Measurements from ENCODE around the gene C1orf21.

C1orf21 gene

DNA sequence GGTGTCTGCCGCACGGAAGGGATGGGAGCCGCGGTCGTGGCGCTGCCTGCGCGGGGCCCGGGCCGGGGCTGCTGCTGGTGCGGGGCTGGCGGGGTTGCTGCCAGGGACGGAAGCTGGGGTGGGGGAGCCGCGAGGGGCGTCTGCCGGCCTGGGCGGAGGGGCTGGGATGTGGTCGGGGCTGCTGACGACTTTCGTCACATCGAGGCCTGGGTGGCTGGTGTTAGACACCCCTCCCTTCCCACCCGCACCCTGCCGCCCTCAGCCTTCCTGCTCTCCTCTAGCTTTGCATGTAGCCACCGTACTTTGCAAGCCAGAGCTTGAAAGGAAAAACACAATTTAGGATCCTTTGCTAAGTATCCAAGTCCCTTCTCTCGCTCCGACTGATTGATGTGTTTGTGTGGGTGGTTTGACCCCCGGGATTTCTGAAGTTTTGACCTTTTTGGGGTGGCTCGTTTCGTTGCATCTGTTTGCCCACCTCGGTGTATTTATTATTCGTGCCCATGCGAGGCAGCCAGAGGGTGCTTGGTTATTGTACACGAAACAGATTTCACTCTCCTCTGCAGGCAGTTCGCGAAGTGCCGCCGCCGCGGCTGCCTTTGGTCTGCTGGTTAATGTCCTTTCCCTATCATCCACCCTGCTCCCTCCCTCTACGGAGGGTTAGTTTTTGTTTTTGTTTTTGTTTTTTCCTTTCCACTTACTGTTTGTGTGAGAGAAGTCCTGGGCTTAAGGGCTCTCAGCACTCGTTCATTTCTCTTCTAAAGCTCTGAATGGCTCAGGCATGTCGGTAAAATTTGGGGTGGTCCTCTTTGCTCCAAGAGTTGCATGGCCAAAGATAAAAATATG is 868 bp downstream of the C1orf21 start:
- DNase-seq = peak; percentile 52

DNA sequence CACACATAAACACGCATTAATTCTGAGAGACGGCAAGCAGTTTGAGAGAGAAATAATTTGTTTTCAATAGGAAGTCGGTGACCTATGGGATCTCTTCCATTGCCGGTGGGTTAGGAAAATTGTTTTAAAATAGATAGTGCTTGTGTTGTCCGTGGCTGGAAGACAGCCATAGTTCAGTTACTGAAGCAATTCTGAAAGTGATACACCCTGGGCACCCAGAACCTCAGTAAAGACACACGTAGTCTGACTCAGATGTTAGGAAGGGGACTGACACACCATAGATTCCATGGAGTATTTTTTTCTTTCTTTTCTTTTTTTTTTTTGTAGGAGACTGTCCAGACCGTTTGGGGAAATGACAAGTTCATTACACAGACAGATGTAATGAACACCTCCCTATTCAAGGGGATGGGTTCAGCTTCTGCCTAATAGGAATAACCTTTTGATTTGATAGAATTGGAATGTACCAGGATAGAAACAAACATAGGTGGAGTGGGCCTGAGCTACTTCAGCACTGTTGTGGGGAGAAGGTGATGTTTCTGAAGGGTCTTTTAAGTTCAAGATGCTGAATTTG is 1.6 kb downstream of the C1orf21 start:
- peak; percentile 36 for DNase-seq

DNA sequence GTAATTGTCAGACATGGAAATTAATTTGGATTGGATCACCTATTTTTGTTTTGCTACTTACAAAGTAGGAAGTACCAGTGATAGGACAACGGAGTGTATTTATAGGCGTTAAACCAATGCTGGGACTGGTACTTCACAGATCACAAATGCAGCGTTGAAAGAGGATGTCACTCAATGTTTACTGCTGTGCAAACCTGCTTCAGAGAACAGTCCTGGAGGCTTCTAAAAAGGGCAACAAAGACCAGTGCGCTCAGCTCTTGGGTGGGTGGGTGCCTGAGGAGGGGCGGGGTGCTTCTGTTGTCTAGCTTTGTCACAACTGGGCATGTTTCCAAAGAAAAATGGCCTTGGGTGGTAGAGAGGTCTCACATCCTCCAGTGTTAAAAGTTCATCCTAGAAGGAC is 2.1 kb downstream of the C1orf21 start:
- no peak for DNase-seq

DNA sequence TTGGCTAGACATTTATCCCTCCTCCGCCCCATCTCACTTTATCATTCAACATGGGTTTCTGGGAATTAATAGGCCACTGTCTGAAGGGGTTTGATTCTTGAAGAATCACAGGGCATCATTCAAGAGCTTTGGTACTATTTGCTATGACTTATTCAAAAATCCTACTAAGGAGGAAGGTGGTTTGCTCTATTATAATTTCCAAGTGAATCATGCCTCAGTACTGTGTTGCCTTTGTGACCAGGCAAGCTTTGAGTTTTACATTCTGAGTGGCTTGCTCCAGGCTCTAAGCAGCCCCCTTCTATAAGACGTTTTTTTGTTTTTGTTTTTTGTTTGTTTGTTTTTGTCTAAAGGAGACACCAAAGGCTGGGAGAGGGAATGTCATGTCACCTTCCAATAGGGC is 2.6 kb downstream of the C1orf21 start:
- DNase-seq = no peak

DNA sequence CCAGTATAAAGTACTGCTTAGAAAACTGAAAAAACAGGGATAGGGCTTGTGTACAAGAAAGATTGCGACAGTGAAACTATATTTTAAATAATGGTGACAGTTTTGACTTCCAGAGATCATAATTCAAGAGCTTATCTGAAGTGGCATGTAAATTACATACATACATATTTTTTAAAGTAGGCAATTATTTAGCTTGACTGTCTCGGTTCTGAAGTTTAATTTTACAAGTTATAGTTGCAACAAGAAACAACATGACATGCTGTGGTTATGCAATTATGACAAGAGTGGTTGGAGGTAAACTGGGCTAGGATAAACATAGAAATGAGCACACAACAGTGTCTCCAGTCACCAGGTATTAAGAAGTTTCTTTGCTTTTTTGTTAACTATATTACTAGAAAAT is 4.1 kb downstream of the C1orf21 start:
- DNase-seq = no peak

DNA sequence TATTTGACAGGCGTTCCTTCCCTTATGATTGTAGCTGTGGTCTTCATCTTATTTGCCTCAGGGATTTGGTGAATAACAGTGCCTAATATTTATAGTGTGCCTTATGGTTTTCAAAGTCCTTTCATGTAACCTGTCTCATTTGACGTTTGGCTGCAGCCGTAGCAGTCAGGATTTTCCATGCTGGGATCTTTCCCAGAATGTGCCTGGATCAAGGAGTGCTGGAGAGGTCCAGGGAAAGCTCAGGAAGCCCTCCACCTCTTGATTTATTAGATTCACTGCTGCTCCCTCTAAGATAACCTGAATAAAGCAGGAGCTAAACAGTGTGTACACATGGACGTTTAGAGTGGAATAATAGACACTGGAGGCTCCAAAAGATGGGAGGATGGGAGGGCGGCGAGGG is 5.2 kb downstream of the C1orf21 start:
- no peak for DNase-seq

DNA sequence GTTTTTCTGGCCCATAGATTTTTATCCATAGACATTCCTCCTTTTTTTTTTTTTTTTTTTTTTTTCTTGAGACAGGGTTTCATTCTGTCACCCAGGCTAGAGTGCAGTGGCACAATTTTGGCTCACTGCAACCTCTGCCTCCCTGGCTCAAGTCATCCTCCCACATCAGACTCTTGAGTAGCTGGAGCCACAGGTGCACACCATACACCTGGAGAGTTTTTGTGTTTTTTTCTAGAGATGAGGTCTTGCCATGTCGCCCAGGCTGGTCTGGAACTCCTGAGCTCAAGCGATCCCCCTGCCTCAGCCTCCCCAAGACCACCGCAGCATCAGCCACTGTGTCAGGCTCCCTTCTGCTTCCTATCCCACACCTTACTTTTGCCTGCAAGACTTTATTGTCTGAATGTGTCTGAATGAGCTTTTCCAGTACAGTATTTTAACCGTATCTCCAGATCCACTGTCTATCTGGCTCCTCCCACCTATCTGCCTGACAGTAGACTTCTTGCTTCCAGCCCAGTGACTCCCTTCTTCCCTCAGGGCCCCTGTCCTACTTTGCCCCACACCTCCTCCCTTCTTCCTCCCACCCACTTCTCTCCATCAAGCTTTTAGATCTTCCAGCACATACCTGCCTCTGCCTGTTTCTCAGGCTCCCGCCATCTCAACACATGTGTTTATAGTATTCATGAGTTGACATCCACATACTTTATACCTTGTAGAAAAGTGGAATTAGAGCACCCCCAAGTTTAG is 6.1 kb downstream of the C1orf21 start:
- no peak for DNase-seq

DNA sequence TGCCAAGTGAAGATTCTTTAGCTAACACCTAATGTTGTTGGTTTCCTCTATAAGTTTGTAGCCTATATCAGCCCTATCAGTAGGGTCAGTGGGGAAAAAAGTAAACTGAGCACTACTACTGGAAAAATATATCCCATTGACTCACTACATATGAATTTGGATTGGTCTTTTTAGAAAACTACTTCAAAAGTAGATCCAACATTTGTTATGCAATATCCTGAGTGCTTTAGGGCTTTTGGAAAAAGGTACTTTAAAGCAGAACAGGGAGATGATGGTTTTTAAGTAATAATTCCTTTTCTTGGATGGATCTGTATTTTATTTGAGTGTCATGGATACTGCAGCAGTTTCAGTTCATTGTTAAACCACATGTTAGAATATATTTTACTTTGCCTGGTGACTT is 7.1 kb downstream of the C1orf21 start:
- DNase-seq = no peak

DNA sequence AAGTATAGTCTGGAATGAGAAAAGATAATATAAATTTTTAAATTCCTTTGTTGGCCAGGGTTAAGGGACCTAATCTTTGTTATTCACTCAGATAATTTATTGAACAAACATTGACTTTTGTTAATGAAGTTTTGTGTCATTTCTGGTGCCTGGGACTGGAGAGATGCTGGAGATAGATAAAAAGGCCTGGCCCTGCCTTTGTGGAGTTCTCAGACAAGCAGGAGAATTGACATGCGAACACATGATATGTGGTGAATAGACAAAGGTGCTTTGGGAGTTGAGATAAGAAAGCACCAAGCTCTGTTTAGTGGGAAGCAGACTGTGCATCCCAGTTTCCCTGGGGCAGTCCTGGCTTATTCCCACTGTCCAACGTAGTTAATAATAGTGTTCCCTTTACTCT is 8.5 kb downstream of the C1orf21 start:
- DNase-seq = no peak

DNA sequence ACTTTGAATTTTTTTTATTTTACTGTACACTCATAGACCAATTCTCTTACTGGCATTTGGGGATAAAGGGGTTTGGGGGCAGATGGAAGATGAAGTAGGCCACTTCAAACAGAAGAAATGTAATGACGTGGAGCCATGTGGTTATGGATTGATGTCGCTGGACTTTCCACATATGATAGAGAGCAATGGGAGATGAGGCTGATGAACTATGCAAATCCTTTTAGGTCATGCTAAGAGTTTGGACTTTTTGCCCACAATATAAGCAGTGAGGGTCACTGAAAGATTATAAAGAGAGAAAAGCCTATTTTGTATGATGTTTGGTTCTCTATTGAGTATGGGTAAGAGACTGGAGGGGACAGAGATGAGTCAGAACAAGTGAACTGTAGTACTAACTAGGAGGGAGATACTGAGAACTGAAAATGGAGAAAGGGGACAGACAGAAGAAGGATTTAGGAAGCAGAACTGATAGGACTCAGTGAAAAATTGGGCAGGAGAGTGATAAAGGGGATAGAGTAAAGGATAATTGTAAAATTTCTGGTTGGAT is 9.2 kb downstream of the C1orf21 start:
- DNase-seq = no peak

DNA sequence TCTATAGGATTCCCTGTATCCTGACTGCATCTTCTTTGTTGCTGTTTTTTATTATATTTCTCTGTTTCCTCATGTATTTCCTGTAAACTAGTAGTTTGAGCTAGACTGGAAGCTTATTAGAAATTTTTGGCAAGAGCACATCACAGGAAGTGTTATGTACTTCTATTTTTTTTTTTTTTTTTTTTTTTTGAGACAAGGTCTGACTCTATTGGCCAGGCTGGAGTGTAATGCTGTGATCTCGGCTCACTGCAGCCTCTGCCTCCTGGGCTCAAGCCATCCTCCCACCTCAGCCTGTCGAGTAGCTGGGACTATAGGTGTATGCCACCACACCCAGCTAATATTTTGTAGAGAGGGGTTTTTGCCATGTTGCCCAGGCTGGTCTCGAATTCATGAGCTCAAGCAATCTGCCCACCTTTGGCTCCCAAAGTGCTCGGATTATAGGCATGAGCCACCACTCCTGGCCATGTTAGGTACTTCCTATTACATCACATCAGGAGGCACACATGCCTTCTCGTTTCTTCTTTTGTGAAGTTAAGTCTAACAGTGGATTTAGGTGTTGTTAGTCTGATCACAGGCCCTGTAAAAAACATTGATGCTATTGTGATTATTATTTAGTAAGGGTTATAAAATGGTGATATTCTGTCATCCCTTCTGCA is 12.5 kb downstream of the C1orf21 start:
- no peak for DNase-seq

DNA sequence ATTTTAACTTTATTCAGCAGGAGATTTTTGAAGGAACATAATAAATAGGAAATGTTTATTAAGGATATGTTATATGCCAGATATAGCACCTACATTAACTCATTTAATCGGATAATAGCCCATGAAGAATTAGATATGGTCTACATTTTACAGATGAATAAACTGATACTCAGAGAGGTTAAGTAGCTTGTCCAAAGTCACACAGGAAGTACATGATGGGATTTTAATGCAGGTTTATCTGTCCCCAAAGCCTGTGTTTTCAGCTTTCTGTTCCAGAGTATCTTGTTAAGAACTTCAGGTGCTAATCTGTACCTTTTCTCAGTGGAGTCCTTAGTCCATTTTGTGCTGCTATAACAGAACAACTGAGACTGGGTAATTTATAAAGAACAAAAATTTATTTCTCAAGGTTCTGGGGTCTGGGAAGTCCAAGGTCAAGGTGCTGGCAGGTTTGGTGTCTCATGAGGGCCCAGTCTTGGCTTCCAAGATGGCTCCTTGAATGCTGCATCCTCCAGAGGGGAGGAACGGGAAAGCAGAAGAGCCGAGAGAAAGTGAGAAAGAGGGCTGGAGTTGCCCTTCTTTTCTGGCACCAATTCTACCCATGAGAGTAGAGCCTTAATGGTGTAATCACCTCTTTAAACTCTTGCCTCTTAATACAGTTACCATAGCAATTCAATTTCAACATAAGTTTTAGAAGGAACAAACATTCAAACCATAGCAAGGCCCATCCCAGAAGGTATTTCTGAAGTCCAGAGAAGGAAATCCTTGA is 17.3 kb downstream of the C1orf21 start:
- no peak for DNase-seq

DNA sequence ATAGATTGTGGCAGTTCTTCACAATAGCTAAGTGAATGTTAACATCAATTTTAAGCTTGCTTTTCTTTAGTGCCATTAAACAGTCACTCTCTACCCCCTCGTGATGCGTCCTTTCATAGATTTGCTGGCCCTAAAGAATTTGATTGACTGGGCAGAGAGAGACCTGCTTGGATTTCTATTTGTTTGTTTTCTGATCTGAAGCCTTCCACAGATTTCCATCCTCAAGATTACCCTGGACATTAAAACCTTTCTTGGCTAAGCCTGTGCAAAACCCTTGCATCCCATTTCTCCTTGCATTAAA is 17.8 kb downstream of the C1orf21 start:
- DNase-seq = no peak

DNA sequence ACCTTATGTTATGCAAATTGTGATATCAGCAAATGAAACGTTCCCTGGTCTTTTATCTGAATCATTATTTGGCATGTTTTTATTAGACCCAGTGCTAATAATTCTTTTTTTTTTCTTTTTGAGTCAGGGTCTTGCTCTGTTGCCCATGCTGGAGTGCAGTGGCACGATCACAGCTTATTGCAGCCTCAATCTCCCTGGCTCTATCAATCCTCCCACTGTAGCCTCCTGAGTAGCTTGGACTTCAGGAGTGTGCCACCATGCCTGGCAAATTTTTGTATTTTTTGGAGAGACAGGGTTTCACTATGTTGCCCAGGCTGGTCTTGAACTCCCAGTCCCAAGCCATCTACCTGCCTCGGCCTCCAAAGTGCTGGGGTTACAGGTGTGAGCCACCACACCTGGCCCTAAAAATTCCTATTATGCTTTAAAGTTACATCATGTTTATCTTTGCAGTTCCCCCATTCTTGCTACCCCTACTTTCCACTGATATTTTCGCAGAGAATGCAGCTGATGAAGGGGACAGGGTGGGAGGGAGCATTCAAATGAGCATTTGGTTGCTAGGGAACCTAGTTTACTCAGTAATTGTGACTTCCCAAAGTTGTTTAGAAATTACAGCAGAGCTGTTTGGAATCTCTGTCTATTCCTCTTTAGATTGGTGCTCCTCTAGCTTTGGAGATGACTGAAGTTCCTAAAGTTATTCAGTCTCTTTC is 18.4 kb downstream of the C1orf21 start:
- no peak for DNase-seq

DNA sequence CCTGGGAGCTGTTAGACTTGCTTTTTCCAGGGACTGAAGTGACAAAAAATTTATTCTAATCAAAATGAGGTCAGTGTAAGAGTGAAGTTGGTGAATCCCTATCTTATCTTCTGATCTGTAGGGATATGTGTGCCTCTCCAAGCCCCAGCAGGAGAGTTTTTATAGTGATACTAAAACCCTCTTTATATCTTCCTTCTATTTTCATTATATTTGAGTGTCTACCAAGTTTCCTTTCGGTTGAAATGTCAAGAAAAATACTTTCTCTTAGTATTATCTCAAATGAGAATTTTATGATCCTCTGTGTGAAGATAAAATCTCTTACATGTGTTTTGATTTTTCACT is 18.9 kb downstream of the C1orf21 start:
- no peak for DNase-seq

DNA sequence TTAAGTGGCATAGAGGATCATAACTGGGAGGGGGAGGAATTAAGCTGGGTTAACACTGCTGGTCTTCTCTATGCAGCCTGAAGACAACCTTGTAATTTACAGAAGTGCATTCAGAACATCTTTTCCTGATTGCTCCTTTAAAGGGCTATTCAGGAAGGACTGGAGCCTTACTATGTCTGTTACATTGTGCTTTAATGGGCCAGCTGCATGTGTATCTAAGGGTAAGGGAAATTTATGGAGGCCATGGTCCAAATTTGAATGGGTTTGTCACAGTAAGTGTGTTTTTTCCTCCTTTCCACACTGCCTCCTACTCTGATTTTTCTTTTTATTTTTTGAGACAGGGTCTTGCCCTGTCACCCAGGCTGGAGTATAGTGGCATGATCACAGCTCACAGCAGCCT is 19.6 kb downstream of the C1orf21 start:
- no peak for DNase-seq

DNA sequence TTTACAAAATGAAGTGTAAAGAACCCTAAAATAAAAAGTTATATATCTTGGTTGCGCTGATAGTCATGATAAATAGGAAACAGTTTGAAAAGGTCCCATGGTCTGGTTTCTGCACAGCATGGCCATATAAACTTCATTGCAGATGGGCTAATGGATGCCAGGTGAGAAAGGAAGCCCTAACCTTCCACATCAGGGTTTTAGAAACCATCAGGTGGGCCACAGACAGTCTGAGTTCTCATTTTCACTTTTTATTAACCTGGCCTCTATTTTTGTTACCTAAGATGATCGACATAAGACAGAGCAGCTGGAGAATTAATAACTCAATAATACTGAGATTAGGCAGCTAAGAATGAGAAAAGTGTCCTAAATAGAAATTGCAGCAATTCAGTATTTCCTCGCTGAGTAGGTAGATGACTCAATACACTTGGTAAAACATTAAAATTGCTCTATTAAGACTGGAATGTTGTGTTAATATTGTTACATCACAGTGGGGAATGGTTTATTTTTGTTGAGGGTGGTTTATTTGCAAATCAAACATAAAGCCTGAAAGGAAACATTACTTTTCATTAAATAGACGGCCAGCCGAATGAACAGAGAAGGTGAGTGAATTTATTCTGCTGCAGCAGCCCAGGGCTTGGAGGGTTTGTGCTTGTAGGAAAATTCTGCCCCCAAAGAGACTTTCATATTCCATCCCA is 21.1 kb downstream of the C1orf21 start:
- no peak for DNase-seq

DNA sequence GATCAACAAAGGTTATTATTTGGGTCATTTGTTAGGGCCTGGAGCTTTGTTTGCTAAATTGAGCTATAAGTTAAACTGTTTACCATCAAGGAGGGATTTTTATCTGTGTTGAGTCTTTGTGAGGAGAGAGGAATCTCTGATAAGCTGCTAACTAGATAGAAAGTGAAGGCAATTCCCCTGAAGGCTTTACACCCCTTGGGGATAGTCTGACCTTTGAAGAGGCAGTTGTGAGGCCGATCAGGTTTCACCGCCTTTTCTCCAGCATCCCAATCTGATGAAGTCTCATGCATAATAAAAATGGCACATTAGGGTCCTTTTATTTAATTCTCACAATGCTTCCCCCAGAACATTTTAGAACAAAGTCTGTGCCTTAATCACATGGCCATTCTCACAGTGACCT is 21.8 kb downstream of the C1orf21 start:
- no peak for DNase-seq

DNA sequence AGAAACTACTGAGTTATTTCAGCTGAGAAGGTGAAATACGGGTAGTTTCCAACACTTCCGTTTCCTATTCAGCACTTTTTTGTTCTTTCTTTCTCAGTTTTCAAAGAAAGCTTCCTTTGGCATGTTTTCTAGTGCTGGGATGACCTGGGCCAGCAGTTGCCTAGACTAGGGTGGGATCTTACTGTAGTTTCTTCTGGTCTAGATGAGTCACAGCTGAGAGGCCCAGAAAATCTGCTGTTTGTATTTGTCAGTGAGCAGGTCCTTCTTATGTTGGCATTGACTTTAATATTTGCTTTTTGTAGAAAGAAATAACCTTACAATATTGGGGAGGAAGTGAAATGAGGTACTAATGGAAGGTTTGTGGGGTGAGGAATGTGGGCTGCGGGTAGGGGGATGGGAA is 22.2 kb downstream of the C1orf21 start:
- DNase-seq = no peak

DNA sequence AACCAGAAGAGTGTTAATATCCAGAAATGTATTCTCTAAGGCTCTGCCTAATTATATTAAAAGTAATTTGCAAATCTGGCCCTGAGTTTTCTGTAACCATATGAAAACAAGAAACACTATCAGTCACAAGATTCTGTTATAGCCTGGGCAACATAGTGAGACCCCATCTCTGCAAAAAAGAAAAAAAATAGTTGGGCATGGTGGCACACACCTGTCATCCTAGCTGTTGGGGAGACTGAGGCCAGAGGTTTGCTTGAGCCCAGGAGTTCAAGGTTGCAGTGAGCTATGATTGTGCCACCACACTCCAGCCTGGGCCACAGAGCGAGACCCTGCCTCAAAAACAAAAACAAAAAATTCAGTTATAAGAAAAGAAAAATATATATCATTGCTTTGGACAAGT is 25.6 kb downstream of the C1orf21 start:
- DNase-seq = no peak

DNA sequence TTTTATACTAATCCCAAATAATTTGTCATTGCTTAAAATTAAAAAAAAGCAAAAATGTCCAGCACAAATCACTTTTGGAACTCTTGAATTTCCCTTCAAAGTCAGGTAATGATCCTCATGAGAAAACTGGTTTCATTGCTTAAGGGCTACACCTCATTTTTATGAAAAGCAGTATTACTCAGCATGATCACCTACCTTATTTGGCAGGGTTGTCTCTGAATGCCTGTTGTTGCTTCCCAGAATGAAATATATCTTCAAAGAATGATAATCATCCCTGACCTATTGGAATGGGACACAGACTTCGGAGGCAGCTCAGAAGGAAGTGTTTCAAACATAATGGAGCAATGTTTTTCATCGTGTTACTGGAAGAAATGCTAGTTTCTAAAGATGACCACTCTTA is 29.7 kb downstream of the C1orf21 start:
- no peak for DNase-seq

DNA sequence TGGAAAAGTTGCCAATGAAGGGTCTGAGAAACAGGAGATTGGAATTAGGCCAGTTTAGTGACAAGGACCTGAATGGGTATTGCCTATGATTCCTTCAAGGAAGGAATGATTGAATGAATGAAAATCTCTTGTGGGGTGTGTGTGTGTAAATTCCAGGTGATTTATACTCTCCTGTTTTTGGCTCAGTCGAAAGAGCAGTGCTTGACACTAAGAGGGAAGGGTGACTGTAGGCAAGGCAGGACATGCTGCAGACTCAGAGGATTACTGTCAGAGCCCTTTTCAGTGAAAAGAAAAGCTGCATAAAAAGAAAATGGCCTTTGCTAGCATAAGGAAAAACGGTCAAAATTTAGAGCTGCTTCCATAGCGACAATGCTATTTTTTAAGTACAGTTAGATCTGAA is 30.1 kb downstream of the C1orf21 start:
- no peak for DNase-seq
